NCI-H146 (cell line): ENCODE results near the gene PCYT1A.

Experiments
- DNase-seq: peaks from one replicate; lab custom pipeline; 2025; lab: John Stamatoyannopoulos, UW

PCYT1A gene

GRCh38 chr3:196236223-196236622, 51.3 kb downstream of the PCYT1A start:
- no peak for DNase-seq

DNA sequence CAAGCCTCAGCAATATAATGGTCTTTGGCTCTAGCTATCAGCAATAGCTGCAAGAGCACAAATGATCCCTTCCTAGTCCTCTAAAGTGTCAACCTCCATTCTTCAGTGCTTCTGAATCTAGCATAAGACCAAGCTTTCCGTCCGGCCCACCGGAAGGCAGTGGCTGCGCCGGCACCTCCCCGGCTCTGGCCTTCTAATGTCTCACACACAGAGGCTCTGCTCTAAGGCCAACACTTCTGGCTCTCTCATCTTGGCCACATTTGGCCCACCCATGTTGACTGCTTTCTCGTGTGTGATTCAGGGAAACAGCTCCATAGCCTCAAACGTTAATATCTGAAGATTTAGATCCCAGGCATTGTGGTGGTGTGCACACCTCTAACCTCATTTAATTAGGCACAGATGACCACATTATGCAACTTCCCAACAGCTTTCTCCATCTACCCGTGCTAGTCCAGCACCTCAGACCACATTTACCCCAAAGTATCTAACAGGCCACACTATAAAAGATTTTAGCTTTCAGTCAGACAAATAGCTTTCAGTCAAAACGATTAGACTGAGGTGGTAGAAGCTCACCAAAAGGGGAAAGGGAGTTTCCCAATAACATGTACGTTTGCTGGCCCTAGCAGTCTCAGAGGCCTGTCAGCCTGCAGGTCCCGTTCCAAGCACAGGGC, 51.9 kb downstream of the PCYT1A start:
- no peak for DNase-seq

GRCh38 chr3:196232882-196233251, 54.7 kb downstream of the PCYT1A start:
- DNase-seq = no peak

DNA sequence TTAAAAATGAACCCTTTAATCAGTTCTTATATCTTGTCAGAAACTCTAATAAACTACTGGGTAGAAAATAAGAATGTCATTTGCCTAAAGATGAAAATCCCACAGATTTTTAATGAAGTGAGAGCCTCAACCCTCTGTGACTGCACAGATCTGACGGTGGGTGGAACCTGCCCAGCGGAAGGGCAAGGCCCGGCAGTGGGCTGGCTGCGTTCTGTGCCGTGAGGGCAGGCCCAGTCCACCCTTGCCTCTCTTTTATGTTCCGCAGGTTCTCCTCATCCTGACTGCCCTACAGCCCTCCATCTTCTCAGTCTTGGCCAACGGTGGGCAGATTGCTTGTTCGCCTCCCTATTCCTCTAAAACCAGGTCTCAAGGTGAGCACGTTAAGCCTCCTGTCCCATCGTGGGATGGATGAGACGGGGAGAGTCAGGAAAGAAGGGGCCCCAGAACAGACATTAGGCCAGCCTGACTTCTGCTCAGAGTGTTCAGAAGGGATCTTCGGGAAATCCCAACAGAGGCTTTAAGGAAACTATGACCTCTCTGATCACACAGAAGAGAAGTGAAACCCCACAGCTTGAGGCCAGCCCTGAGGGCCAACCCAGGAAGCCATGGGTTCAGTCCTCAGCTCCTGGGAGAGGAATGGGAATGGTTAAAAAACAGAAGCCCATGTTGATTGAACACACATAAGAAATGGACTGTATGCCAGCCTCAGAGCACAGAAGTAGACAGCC, 55.2 kb downstream of the PCYT1A start:
- DNase-seq = no peak

DNA sequence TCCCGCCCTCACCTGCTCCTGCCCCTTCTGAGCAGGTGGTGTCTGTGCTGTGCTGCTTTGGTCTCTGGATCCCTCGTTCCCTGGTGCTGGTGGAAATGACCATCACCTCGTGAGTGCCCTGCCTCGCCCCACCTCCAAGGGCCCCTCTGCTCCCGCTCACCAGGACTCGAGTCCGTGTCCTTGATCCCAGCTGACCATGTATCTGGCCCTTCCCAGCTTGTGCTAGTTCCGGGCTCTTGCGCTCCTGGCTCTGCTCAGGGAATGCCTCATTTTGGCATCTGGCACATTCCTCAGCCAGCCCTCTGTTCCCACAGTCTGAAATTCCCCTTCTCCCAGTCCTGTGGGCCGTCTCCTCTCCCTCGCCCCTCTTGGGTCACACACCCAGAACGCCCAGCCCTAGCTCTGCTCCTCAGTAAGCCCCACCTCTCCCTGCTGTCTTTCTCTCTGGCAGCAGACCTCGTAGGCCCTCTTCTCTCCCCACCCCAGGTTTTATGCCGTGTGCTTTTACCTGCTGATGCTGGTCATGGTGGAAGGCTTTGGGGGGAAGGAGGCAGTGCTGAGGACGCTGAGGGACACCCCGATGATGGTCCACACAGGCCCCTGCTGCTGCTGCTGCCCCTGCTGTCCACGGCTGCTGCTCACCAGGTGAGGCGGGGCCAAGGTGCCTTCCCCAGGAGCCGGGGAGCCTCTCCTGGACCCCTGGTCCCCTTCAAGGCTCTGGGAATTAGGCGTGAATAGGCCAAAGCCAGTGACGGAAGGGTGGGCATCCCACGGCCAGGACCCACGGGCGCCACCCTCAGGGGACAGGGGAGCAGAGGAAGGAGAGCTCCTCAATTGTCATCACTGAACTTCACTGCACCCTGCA, 59.7 kb downstream of the PCYT1A start:
- DNase-seq = no peak

DNA sequence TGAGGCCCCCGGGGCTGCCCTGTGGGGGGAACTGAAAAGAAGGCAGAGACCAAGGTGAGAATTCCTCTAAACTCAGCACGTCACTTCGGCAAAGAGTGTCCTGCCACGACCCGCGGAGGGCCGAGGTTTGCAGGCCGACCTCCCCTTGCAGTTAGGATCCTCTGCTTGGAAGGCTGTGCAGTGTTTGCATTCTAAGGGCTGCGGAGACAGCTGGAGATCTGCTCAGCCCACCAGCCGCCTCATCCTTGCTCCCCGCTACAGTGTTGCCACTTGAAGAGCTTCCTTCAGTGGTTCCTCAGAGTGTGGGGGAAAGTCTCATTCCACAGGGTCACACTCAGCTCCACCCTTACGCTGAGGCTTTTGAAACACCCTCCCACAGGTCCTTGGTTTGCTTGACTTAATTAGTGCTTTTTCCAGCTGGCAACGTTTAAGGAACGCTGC, 60.4 kb downstream of the PCYT1A start:
- DNase-seq = no peak

DNA sequence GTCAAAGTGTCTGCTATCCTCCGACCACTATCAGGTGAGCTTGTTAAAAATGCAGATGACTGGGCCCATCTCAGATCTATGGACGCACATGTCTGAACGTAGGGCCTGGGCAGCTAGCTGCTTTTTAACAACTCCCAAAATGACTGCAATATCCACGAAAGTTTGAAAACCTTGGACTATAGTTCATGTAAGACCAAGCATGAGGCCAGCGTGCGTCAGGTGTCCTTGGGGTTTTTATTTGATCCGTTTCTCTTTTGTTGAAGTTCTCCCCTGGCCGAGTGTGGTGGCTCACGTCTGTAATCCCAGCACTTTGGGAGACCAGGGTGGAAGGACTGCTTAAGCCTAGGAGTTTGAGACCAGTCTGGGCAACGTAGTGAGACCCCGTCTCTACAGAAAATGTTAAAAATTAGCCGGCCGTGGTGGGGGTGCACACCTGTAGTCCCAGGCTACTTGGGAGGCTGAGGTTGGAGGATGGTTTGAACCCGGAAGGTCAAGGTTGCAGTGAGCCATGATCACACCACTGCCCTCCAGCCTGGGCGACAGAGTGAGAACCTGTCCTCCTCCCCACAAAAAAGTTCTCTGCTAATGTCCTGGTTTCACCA, 61.7 kb downstream of the PCYT1A start:
- no peak for DNase-seq

DNA sequence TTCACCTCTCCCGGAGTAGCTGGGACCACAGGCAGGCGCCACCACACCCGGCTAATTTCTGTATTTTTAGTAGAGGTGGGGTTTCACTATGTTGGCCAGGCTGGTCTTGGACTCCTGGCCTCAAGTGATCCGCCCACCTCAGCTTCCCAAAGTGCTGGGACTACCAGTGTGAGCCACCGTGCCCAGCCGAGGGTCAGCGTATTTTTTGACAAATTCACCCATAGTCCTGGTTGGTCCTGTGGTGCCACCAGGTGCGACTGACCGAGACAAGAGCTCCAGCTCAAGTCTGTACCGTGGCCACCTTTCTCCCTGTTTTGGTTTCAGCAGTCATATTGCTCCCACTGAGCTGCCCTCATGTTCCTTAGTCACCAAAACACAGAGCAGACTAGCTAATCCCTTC, 62.4 kb downstream of the PCYT1A start:
- DNase-seq = no peak

DNA sequence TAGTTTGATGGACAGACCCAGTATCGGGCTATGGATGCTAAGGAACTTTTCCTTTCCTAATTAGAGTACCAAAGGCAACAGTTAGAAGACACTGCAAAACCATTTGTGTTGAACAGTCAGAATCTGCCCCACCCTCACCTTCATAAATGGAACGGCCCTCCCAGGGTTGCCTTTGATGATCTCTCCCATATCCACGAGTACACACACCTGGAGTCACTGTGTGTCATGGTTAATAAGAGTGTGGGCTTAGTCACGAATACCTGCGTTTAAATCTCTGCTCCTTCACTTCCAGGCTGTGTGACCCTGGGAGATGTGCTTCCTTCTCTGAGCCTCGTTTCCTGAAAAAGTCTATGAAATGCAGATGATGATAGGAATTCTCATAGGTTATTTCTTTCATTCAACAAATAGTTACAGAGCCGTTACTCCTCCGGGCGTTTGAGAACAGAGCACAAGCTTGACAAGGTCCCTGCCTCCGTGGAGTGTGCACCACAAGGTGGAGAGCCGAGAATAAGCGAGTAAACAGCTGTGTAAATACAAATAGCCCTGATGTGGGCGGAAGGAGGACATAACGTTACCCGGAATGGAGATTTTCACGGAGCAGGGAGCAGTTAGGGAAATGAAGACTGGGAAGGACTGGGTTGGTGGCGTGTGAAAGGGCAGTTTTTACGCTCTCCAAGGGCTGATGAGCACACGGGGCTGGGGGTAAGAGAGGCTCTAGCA, 64.5 kb downstream of the PCYT1A start:
- DNase-seq = peak; percentile 28

- DNase-seq = no peak
Observed at GRCh38 chr3:196220991-196221390, 66.5 kb downstream of the PCYT1A start.

DNA sequence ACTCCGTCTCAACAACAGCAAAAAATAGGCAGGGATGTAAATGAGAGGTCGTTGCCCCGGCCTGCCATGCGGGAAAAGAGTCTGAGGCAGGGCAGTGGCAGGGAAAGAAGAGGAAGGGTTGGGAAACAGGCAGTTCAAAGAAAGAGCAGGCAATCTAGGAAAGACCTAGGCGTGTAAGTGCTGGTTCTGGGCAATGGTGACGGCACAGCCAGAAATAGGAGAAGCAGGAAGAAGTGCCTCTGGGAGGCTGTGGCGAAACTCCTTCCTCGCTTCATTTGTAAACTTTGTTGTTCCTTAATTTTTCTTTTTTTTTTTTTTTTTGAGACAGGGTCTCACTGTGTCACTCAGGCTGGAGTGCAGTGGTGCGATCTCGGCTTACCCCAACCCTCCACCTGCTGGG, 66.9 kb downstream of the PCYT1A start:
- no peak for DNase-seq

DNA sequence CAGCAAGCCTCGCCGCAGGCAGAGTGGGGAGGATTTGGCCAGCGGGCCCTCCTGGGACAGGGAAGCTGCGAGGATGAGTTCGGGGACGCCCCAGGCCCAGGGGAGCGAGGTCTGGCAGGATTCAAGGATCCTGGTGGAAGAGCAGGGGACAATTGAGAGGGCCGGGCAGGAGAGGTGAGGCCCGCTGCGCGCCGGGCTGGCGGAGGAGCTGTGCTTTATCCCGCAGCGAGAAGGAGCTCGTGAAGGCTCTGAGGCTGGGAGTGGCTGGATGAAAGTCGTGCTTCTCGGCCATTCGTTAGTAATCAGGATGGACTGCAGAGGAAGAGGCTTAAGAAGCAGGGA, 67.6 kb downstream of the PCYT1A start:
- DNase-seq = no peak

GRCh38 chr3:196219194-196219969, 68.1 kb downstream of the PCYT1A start:
- DNase-seq = peak; percentile 86

- no peak for DNase-seq
Observed at GRCh38 chr3:196218155-196218712, 69.3 kb downstream of the PCYT1A start.

DNA sequence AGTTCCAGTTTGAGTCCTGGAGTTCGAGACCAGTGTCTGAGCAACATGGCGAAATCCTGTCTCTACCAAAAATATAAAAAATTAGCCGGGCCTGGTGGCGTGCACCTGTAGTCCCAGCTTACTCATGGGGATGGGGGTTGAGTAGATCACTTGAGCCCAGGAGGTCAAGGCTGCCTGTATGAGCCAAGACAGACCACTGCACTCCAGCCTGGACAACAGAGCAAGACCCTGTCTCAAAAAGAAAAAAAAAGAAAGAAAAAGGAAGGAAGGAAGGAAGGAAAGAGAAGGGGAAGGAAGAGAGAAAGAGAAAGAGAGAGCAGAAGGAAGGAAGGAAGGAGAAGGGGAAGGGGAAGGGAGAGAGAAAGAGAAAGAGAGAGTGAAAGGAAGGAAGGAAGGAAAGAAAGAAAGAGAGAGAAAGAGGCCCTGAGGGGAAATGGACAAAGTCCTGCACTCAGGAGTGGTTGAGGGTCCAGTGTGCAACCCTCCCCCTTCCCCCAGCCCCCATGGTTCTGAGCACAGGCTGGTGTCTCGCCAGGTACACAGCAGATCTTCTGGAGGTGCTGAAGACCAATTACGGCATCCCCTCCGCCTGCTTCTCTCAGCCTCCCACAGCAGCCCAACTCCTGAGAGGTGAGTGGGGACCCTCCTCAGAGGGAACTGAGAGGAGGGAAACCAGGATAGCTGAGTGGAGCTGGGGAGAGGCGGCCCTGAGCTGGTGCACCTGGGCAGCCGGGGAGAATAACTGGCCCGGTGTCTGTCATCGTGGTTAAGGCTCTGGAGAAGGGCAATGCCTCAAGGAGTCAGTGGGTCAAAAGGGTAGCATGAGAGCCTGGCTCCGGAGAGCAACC, 70.0 kb downstream of the PCYT1A start:
- no peak for DNase-seq

DNA sequence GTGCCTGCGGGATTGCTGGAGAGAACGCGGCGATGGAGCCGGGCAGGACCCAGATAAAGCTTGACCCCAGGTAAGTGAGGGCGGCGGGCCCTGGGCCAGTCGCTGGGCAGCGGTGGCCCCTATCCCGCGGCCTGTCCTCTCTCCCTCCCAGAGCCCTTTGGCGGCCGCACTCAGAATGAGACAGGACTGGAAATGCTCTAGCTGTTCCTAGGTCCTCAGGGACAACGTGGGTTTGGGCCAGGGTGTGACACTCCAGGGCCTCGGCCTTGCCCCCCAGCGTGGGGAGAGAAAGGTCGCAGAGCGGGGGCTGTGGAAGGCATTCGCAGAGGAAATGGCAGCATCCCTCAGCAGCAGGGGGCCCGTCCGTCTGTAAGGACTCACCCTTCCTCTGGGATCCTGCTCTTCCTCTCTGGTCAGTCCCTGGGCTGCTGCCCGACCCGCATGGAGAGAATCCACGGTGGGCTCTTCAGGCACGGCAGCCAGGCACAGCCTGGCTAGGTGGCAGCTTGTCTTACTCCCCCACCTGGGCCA, 70.8 kb downstream of the PCYT1A start:
- DNase-seq = no peak

DNA sequence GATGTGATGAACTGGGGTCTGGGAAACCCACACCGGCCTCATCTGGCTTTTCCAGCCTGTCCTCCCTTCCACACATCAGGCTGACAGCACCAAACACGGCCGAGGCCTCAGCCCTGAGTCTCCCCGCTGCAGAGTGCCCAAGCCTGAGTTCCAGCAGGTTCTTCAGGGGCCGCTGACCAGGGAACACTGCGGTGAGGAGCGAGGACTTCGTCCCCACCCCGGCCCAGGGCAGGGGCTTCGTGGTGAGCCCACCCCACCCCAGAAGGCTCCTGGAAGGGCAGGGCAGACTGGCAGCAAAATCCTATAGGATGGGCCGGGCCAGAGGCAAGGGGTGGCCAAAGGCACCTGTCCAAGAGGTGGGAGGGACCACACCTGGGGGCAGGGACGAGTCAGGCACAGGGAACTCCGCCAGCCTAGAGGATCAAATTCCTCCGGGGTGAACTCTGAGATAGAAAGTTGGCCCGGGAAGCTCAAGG, 71.4 kb downstream of the PCYT1A start, which contains the start of gene SLC51A:
Gene SLC51A, plus strand, starts transcription at position 446 of the 476 bp plus-strand sequence. CDS start 179 bp downstream, outside the sequence.
- DNase-seq = no peak

DNA sequence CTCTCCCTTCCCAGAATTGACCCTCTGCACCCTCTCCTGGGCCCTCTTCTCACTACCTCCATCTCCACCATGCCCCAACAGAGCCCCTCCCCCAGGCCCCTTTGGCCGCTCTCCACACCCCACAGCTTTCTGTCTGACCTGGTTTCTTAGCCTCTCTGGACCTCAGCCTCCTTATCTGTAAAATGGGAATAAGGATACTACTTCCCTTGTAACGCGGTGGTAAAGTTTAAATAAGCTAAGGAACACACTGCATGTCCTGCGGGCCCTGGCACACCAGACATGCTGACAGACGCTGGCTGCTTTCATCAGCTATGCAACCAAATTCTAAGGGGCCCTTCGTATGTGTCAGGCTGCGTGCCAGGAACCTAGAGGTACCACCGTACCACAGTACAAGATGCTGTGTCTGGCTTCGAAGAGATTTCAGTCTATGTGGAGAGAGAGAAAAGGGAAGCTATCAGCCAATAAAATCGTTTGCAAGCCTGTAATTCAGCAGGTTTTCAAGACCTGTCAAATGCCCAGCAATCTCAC, 72.0 kb downstream of the PCYT1A start:
- DNase-seq = no peak
